Left lung (tissue), 10 donors: Measurements from ENCODE around the gene STYX. TPM values are rescaled to one million over a fixed set of nuclear protein-coding genes. Genes with fewer than 3 reads are reported as not detected.

Experiments
- ATAC-seq: fragments of 200-7000 bp; cut with Tn5 transposase; one replicate; pipeline ENCODE4 v1.9.1; 2020; ENCODE audit warnings: moderate library complexity
- DNase-seq, 4 donors: peaks; one replicate each; pipeline ENCODE4 v3.0.0-alpha.2; 2013 to 2020
- H3K27ac ChIP-seq, 2 donors: fragments of 200-600 bp; sonication (generic) in 1 of 2; one replicate each; pipeline versions ENCODE4 v1.5.0 to v1.8.0; 2020 to 2021
- H3K27me3 ChIP-seq, 2 donors: fragments of 200-600 bp; sonication (generic) in 1 of 2; one replicate each; pipeline versions ENCODE4 v1.5.0 to v1.8.0; 2020 to 2021
- H3K36me3 ChIP-seq, 2 donors: fragments of 200-600 bp; sonication (generic) in 1 of 2; one replicate each; pipeline versions ENCODE4 v1.5.0 to v1.8.0; 2020 to 2021
- H3K4me1 ChIP-seq, 2 donors: fragments of 200-600 bp; one replicate each; pipeline ENCODE4 v1.8.0; 2021
- H3K4me3 ChIP-seq, 2 donors: fragments of 200-600 bp; sonication (generic) in 1 of 2; one replicate each; pipeline versions ENCODE4 v1.5.0 to v1.8.0; 2020 to 2021; ENCODE audit warnings: mild to moderate bottlenecking in 1 of 2
- H3K9me3 ChIP-seq, 2 donors: fragments of 200-600 bp; sonication (generic) in 1 of 2; one replicate each; pipeline versions ENCODE4 v1.5.0 to v1.8.0; 2020 to 2021
- CTCF ChIP-seq, 2 donors: fragments of 200-600 bp; sonication (generic) in 1 of 2; IDR thresholded peaks; one replicate each; pipeline versions ENCODE4 v1.5.0 to v1.8.0; 2021; ENCODE audit warnings: antibody characterized with exemption in 2 of 2
- intact Hi-C, 2 donors: fragments of 100-400 bp; cut with DNase I; formaldehyde crosslinking; loops; one replicate each; pipeline versions ENCODE4 v1.11.2 to v1.14.2; 2022
- polyA plus RNA-seq, 6 donors: library from polyadenylated mRNA; unstranded; fragments of 120-200 nt; gene quantifications; one replicate each; pipeline ENCODE4 v1.2.1, GENCODE V29; 2013; ENCODE audit not compliant: insufficient read length in 6 of 6
- total RNA-seq, 2 donors: library from RNA; stranded (reverse); fragmentation: NEBNext Ultra II Directional; extraction: Animal tissue kit (Norgen Biotek cat#: 25700); gene quantifications; one replicate each; pipeline ENCODE4 v1.2.1, GENCODE V29; 2021
- donor health status: DM: no; HTN: yes; CAD: no.
- donor health status: DM: no; HTN: no; CAD: no.

Gene STYX
- total and polyA plus RNA-seq, 8 donors: 9.9 to 19.2 (median 17.3) TPM

GRCh38 chr14:52769887-52770286, 39.9 kb downstream of the STYX start:
- no peaks in the 10 kb centered on the region for H3K4me1 ChIP-seq
- no peak overlapping the region for H3K4me3 ChIP-seq
- H3K27ac ChIP-seq: no peak overlapping the region
- ATAC-seq: no peak
- intact Hi-C loops: no loop called here
- H3K27me3 ChIP-seq: no peaks in the 10 kb centered on the region
- no peaks in the 10 kb centered on the region for H3K9me3 ChIP-seq
- DNase-seq: no peak
- no peak for TF ChIP-seq CTCF (IDR thresholded peaks at IDR 0.05)
- H3K36me3 ChIP-seq: peaks cover 4 to 63% of the 10 kb centered on the region in 2 donors

GRCh38 chr14:52776816-52777215, 46.9 kb downstream of the STYX start:
- DNase-seq: no peak
- peaks cover 0 to 58% of the 10 kb centered on the region in 2 donors for H3K36me3 ChIP-seq
- no peaks in the 10 kb centered on the region for H3K9me3 ChIP-seq
- H3K4me3 ChIP-seq: no peak overlapping the region
- H3K27ac ChIP-seq: no peak overlapping the region
- ATAC-seq: no peak
- TF ChIP-seq CTCF (IDR thresholded peaks at IDR 0.05): no peak
- intact Hi-C loops: no loop called here
- H3K27me3 ChIP-seq: no peaks in the 10 kb centered on the region
- no peaks in the 10 kb centered on the region for H3K4me1 ChIP-seq

- no peak for TF ChIP-seq CTCF (IDR thresholded peaks at IDR 0.05)
- no peak overlapping the region for H3K27ac ChIP-seq
- intact Hi-C loops: no loop called here
- ATAC-seq (no peak), DNase-seq (no peak)
- H3K4me1 ChIP-seq: peaks cover 0 to 6% of the 10 kb centered on the region in 2 donors
- peaks cover 0 to 52% of the 10 kb centered on the region in 2 donors for H3K36me3 ChIP-seq
- H3K27me3 ChIP-seq: no peaks in the 10 kb centered on the region
- no peaks in the 10 kb centered on the region for H3K9me3 ChIP-seq
- H3K4me3 ChIP-seq: no peak overlapping the region
These were observed 48.7 kb downstream of the STYX start for GRCh38 chr14:52778702-52779101.

- DNase-seq (no peak), ATAC-seq (no peak)
- H3K4me3 ChIP-seq: no peak overlapping the region
- intact Hi-C loops: no loop called here
- no peak for TF ChIP-seq CTCF (IDR thresholded peaks at IDR 0.05)
- no peaks in the 10 kb centered on the region for H3K27me3 ChIP-seq
- H3K27ac ChIP-seq: no peak overlapping the region
- peaks cover 0 to 45% of the 10 kb centered on the region in 2 donors for H3K36me3 ChIP-seq
- H3K4me1 ChIP-seq: peaks cover 0 to 6% of the 10 kb centered on the region in 2 donors
- no peaks in the 10 kb centered on the region for H3K9me3 ChIP-seq
These were observed 50.9 kb downstream of the STYX start for GRCh38 chr14:52780893-52781292.

- Histone ChIP-seq H3K27me3 (no peaks in the 10 kb centered on the region), H3K4me1 (peaks cover 0 to 6% of the 10 kb centered on the region in 2 donors), H3K9me3 (no peaks in the 10 kb centered on the region), H3K36me3 (peaks cover 0 to 38% of the 10 kb centered on the region in 2 donors), H3K4me3 (no peak overlapping the region), H3K27ac (no peak overlapping the region)
- TF ChIP-seq CTCF (IDR thresholded peaks at IDR 0.05): no peak
- intact Hi-C loops: no loop called here
- no peak for ATAC-seq
- DNase-seq: no peak
These were observed 51.7 kb downstream of the STYX start for GRCh38 chr14:52781629-52782028.
